Aorta (tissue), 5 donors: ENCODE results near the gene ZSCAN5B. TPM values are rescaled to one million over a fixed set of nuclear protein-coding genes. Genes with fewer than 3 reads are reported as not detected.

Source experiments
- ATAC-seq: fragments of 200-7000 bp; cut with Tn5 transposase; one replicate; pipeline ENCODE4 v1.9.1; 2022; ENCODE audit warnings: moderate library complexity; ENCODE audit not compliant: low FRiP score
- DNase-seq, 2 donors: peaks; one replicate each; pipeline ENCODE4 v3.0.0-alpha.2; 2020
- H3K27ac ChIP-seq, 2 donors: one replicate each; pipeline ENCODE4 v1.5.1; 2013; ENCODE audit warnings: low read length in 2 of 2, mild to moderate bottlenecking in 2 of 2, moderate library complexity in 2 of 2, control low read depth in 1 of 2, inconsistent platforms in 1 of 2, low read depth in 1 of 2
- H3K27me3 ChIP-seq, 2 donors: one replicate each; pipeline ENCODE4 v1.6.1; 2013; ENCODE audit warnings: control low read depth in 1 of 2, low read length in 1 of 2, mild to moderate bottlenecking in 1 of 2, moderate library complexity in 1 of 2; ENCODE audit not compliant: insufficient read depth in 2 of 2, control insufficient read depth in 1 of 2
- H3K36me3 ChIP-seq, 2 donors: one replicate each; pipeline ENCODE4 v1.6.1; 2013; ENCODE audit warnings: control low read depth in 1 of 2, low read length in 1 of 2, mild to moderate bottlenecking in 1 of 2; ENCODE audit not compliant: insufficient read depth in 2 of 2, control insufficient read depth in 1 of 2
- H3K4me1 ChIP-seq, 2 donors: one replicate each; pipeline ENCODE4 v1.6.1; 2013; ENCODE audit warnings: low read length in 2 of 2, control low read depth in 1 of 2, mild to moderate bottlenecking in 1 of 2, moderate library complexity in 1 of 2; ENCODE audit not compliant: insufficient read depth in 2 of 2, control insufficient read depth in 1 of 2
- H3K4me3 ChIP-seq, 2 donors: one replicate each; pipeline ENCODE4 v1.5.1; 2013; ENCODE audit warnings: low read length in 2 of 2, control low read depth in 1 of 2, mild to moderate bottlenecking in 1 of 2
- H3K9me3 ChIP-seq: one replicate; pipeline ENCODE4 v1.6.1; 2013; ENCODE audit warnings: mild to moderate bottlenecking, low read length; ENCODE audit not compliant: control insufficient read depth
- WGBS, 2 donors: extraction: QIAGEN DNeasy Blood & Tissue Kit; methylation state at CpG; one replicate each; pipeline ENCODE4 v1.1.7; 2013; 5-methylcytosine and 5-hydroxymethylcytosine counted together
- intact Hi-C, 2 donors: fragments of 100-400 bp; cut with DNase I; formaldehyde crosslinking; loops; one replicate each; pipeline versions ENCODE4 v1.14.2 to v1.15.0; 2022
- polyA plus RNA-seq, 2 donors: library from polyadenylated mRNA; stranded (reverse); fragments of 200-250 nt; gene quantifications; one replicate each; pipeline ENCODE4 v1.2.3, GENCODE V29; 2013
- total RNA-seq, 2 donors: library from RNA; stranded (reverse); fragmentation: NEBNext Ultra II Directional; extraction: Animal tissue kit (Norgen Biotek cat#: 25700); gene quantifications; one replicate each; pipeline ENCODE4 v1.2.1, GENCODE V29; 2021
- donor health status: healthy with polysubstance abuse.
- donor health status: Bipolar disorder and iron deficiency.
- donor health status: DM: no; HTN: no; CAD: no.
- donor health status: DM: no; HTN: no; CAD: no.
- donor health status: DM: yes; HTN: yes; CAD: no.

The ZSCAN5B gene
- total and polyA plus RNA-seq, 4 donors: not detected

- H3K9me3 ChIP-seq: no peaks in the 10 kb centered on the region
- ATAC-seq (no peak), DNase-seq (no peak)
- no peak overlapping the region for H3K4me3 ChIP-seq
- intact Hi-C loops: loop anchor here in 1 of 2 donors (10.0 kb wide), 1 partner anchor 169 kb away; the partner anchor contains the start of gene ZSCAN5A
- 84 to 91% methylated on average over 10 of the region's 10 CpGs for WGBS, 2 donors
- peaks cover 0 to 2% of the 10 kb centered on the region in 2 donors for H3K36me3 ChIP-seq
- no peaks in the 10 kb centered on the region for H3K27me3 ChIP-seq
- H3K27ac ChIP-seq: no peak overlapping the region
- no peaks in the 10 kb centered on the region for H3K4me1 ChIP-seq
Measured at GRCh38 chr19:56145698-56146097, 51.9 kb downstream of the ZSCAN5B start.

- Histone ChIP-seq H3K27ac (no peak overlapping the region), H3K36me3 (peaks cover 0 to 2% of the 10 kb centered on the region in 2 donors), H3K4me3 (no peak overlapping the region), H3K9me3 (no peaks in the 10 kb centered on the region), H3K27me3 (no peaks in the 10 kb centered on the region), H3K4me1 (no peaks in the 10 kb centered on the region)
- intact Hi-C loops: loop anchor here in 1 of 2 donors (5.0 to 10.0 kb wide), 2 partner anchors 38 to 170 kb away; partner anchors contain the start of gene ZSCAN5A
- ATAC-seq (no peak), DNase-seq (no peak)
- WGBS, 2 donors: 89 to 93% methylated on average over 12 of the region's 12 CpGs
Measured at GRCh38 chr19:56144831-56145230, 52.8 kb downstream of the ZSCAN5B start.

- Histone ChIP-seq H3K27me3 (no peaks in the 10 kb centered on the region), H3K36me3 (peaks cover 0 to 2% of the 10 kb centered on the region in 2 donors), H3K4me3 (no peak overlapping the region), H3K9me3 (no peaks in the 10 kb centered on the region), H3K4me1 (no peaks in the 10 kb centered on the region), H3K27ac (no peak overlapping the region)
- 62 to 64% methylated on average over 6 of the region's 6 CpGs for WGBS, 2 donors
- intact Hi-C loops: loop anchor here in 1 of 2 donors (5.0 to 10.0 kb wide), 2 partner anchors 37 to 170 kb away; partner anchors contain the start of gene ZSCAN5A
- ATAC-seq: no peak
- DNase-seq: no peak
Measured at GRCh38 chr19:56144376-56144775, 53.2 kb downstream of the ZSCAN5B start.

- intact Hi-C loops: loop anchor here in 1 of 2 donors (2.0 to 10.0 kb wide), 3 partner anchors 36 to 172 kb away; partner anchors contain the start of gene ZSCAN5A
- DNase-seq (no peak), ATAC-seq (no peak)
- Histone ChIP-seq H3K27ac (no peak overlapping the region), H3K4me1 (no peaks in the 10 kb centered on the region), H3K4me3 (no peak overlapping the region), H3K9me3 (no peaks in the 10 kb centered on the region), H3K27me3 (no peaks in the 10 kb centered on the region), H3K36me3 (no peaks in the 10 kb centered on the region)
- WGBS, 2 donors: 73 to 82% methylated on average over 4 of the region's 4 CpGs
Measured at GRCh38 chr19:56142897-56143434, 54.6 kb downstream of the ZSCAN5B start.

GRCh38 chr19:56142087-56142787 is 55.3 kb downstream of the ZSCAN5B start:
- ATAC-seq: no peak
- Histone ChIP-seq H3K36me3 (no peaks in the 10 kb centered on the region), H3K27me3 (no peaks in the 10 kb centered on the region), H3K27ac (no peak overlapping the region), H3K4me3 (peak overlapping the region in 1 of 2 donors; percentile 50), H3K9me3 (no peaks in the 10 kb centered on the region), H3K4me1 (no peaks in the 10 kb centered on the region)
- DNase-seq: no peak
- intact Hi-C loops: loop anchor here in 1 of 2 donors (2.0 to 10.0 kb wide), 3 partner anchors 35 to 173 kb away; partner anchors contain the start of gene ZSCAN5A
- 32 to 36% methylated on average over 17 of the region's 17 CpGs for WGBS, 2 donors

GRCh38 chr19:56141417-56141993 is 56.1 kb downstream of the ZSCAN5B start:
- H3K4me3 ChIP-seq: peak overlapping the region; percentile 50 to 66
- intact Hi-C loops: loop anchor here in 1 of 2 donors (5.0 to 10.0 kb wide), 2 partner anchors 34 to 173 kb away; partner anchors contain the start of gene ZSCAN5A
- no peaks in the 10 kb centered on the region for H3K36me3 ChIP-seq
- DNase-seq (no peak), ATAC-seq (no peak)
- H3K4me1 ChIP-seq: no peaks in the 10 kb centered on the region
- H3K27ac ChIP-seq: no peak overlapping the region
- H3K27me3 ChIP-seq: no peaks in the 10 kb centered on the region
- whole genome bisulfite sequencing, 2 donors: 1% methylated on average over 19 to 24 of the region's 26 CpGs
- H3K9me3 ChIP-seq: no peaks in the 10 kb centered on the region

GRCh38 chr19:56140583-56141416 is 56.8 kb downstream of the ZSCAN5B start, which contains the start of gene ZNF444:
TSS of gene ZNF444 (plus strand) at chr19:56141287. CDS start at chr19:56146912, 5,625 bp downstream.
- Histone ChIP-seq H3K4me1 (no peaks in the 10 kb centered on the region), H3K36me3 (no peaks in the 10 kb centered on the region), H3K9me3 (no peaks in the 10 kb centered on the region), H3K27ac (peak within 1 kb of the TSS in 1 of 2 donors; percentile 93), H3K4me3 (peak within 1 kb of the TSS; percentile 50 to 66), H3K27me3 (no peaks in the 10 kb centered on the region)
- intact Hi-C loops: loop anchor here in 1 of 2 donors (1.0 to 10.0 kb wide), 3 partner anchors 19 to 174 kb away; partner anchors contain the start of genes ZNF787 and ZSCAN5A
- WGBS, 2 donors: 1% methylated on average over 53 to 56 of the region's 56 CpGs
- DNase-seq (peak; percentile 99), ATAC-seq (peak; percentile 96)
